ENCODE data around the gene NNT.
"Not testable (repeated sequence)": the region's sequence is repeated elsewhere in the genome, so short reads cannot be mapped to it uniquely, and the experiment has no call there.

NNT gene

DNA sequence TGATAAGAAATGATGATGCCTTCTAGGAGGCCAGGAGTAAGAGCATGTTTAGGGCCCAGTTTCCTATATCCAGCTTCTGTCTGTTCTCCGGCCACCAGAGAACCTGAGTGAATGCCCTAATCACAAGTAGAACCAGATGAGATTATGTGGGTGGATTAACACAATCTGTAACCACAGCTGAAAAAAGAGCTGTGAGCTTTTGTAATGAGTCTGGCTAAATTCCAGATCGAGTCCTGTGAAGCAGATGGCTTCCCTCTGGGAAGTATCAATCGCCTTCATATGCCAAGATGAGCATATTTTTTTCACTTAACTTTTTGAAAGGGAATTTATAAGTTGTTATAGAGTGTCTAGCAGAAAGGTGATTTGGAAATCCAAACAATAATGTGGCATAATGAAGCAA, 99.8 kb downstream of the NNT start:
- peak; percentile 50 for DNase-seq (ENCODE audit: low read depth)
- no peak overlapping the region for H3K4me3 ChIP-seq (ENCODE audit: low read depth, low read length)
- TF ChIP-seq, protein P1, sequence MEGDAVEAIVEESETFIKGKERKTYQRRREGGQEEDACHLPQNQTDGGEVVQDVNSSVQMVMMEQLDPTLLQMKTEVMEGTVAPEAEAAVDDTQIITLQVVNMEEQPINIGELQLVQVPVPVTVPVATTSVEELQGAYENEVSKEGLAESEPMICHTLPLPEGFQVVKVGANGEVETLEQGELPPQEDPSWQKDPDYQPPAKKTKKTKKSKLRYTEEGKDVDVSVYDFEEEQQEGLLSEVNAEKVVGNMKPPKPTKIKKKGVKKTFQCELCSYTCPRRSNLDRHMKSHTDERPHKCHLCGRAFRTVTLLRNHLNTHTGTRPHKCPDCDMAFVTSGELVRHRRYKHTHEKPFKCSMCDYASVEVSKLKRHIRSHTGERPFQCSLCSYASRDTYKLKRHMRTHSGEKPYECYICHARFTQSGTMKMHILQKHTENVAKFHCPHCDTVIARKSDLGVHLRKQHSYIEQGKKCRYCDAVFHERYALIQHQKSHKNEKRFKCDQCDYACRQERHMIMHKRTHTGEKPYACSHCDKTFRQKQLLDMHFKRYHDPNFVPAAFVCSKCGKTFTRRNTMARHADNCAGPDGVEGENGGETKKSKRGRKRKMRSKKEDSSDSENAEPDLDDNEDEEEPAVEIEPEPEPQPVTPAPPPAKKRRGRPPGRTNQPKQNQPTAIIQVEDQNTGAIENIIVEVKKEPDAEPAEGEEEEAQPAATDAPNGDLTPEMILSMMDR (conservative IDR thresholded peaks at IDR 0.05; ENCODE audit: low read depth, low read length) = no peak

DNA sequence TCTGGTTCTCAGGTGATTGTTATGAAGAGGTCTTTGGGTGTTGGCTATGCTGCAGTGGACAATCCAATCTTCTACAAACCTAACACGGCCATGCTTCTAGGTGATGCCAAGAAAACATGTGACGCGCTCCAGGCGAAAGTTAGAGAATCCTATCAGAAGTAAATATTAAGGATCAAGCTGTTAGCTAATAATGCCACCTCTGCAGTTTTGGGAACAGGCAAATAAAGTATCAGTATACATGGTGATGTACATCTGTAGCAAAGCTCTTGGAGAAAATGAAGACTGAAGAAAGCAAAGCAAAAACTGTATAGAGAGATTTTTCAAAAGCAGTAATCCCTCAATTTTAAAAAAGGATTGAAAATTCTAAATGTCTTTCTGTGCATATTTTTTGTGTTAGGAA, 101.3 kb downstream of the NNT start:
- DNase-seq (ENCODE audit: low read depth) = no peak
- H3K4me3 ChIP-seq (ENCODE audit: low read depth, low read length) = no peak overlapping the region
- TF ChIP-seq, protein P1 (conservative IDR thresholded peaks at IDR 0.05; ENCODE audit: low read depth, low read length) = no peak

DNA sequence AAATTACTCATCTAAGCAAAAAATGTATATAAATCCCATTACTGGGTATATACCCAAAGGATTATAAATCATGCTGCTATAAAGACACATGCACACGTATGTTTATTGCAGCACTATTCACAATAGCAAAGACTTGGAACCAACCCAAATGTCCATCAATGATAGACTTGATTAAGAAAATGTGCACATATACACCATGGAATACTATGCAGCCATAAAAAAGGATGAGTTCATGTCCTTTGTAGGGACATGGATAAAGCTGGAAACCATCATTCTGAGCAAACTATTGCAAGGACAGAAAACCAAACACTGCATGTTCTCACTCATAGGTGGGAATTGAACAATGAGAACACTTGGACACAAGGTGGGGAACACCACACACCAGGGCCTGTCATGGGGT, 103.6 kb downstream of the NNT start:
- not testable (repeated sequence) for DNase-seq (ENCODE audit: low read depth); H3K4me3 ChIP-seq (ENCODE audit: low read depth, low read length)

DNA sequence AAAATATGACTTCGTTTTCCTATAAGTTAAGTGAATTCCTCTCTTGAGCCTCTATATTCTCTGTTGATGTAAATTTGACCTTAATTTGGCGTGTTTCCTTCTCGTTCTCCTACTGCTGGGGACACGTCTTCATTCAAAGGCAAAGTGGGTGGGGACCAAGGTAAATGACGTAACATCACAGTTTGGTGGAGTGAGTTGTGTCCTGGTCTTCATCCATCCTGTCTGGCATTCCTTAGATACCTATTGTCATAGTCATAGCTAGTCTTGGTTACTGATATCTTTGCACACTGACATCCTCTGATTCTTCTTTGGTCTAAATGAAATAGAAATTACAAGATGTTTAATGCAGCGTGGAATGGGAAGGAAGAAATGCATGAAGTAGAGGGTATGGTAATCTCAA, 108.5 kb downstream of the NNT start:
- no peak overlapping the region for H3K4me3 ChIP-seq (ENCODE audit: low read depth, low read length)
- DNase-seq (ENCODE audit: low read depth) = peak; percentile 69
- TF ChIP-seq, protein P1 (conservative IDR thresholded peaks at IDR 0.05; ENCODE audit: low read depth, low read length) = no peak

DNA sequence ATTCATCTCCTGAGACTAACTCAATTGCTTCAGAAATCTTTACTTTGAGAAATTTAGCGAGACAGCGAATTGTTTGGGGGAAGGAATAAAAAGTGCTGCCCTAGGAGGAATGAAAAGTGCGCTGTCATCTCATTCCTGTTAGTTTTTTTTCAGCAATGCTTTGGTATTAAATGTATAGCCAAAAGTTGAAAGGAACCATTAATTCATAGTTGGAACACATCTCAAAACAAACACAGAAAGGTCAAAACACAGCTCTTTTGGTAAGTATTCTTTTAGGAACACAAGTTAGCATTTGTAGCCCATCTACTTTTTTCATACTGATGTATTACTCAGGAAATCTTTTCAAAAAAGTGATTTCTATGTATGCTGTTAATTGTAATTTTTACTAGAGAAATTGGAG, 109.1 kb downstream of the NNT start:
- no peak overlapping the region for H3K4me3 ChIP-seq (ENCODE audit: low read depth, low read length)
- no peak for DNase-seq (ENCODE audit: low read depth)
- TF ChIP-seq, protein P1 (conservative IDR thresholded peaks at IDR 0.05; ENCODE audit: low read depth, low read length) = no peak

DNA sequence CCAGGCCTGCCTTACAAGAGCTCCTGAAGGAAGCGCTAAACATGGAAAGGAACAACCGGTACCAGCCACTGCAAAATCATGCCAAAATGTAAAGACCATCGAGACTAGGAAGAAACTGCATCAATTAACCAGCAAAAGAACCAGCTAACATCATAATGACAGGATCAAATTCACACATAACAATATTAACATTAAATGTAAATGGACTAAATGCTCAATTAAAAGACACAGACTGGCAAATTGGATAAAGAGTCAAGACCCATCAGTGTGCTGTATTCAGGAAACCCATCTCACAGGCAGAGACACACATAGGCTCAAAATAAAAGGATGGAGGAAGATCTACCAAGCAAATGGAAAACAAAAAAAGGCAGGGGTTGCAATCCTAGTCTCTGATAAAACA, 116.8 kb downstream of the NNT start:
- H3K4me3 ChIP-seq (ENCODE audit: low read depth, low read length); DNase-seq (ENCODE audit: low read depth): not testable (repeated sequence)

DNA sequence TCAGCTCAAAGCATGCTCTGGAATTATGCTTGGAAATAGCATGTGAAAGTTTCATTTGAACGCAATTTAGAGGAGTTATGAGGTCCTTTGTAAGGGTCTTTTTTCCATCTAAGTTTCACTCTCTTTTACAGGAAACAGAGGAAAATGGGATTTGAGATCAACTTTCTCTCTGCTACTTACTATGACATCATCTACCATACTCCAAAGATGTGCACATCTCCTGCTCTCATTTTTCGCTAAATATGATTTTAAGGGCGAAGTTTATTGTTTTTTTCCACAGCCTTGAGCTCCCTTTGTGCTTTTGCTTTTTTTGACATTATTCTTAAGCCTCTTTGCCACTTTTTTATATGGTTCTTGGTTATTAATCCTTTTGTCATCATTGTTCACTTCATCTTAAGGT, 125.6 kb downstream of the NNT start:
- no peak overlapping the region for H3K4me3 ChIP-seq (ENCODE audit: low read depth, low read length)

DNA sequence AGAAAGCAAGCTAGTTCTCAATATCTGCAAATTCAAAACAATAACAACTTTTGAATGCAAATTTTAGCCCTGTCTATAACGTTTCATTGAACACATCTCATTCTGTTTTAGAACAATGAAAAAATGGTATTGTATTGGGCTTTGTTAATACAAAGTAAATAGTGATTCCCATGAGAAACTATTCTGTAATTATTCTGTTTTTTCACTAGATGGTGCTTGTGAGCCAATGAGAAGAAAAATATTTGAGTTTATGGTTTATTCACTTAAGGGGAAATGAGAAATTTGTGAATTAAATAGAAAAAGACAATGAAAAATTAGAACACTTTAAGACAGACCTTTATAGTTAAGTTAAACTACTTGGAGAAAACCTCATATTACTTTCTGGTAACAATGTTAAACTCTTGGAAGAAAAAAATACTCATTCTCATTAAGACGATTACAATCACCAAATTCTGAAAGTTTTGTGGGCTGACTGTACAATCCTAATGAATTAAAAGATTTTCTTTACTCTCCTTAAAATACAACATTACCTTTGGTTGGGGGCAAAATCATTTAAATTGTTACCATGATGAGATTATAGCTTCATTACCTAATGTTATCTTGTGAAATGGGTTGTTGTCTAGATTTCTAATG, 127.0 kb downstream of the NNT start:
- DNase-seq (ENCODE audit: low read depth) = peak; percentile 55
- TF ChIP-seq, protein P1 (conservative IDR thresholded peaks at IDR 0.05; ENCODE audit: low read depth, low read length) = peak; percentile 54
- H3K4me3 ChIP-seq (ENCODE audit: low read depth, low read length) = no peak overlapping the region

More for the DNA sequence above, 125.6 kb downstream of the NNT start:
- TF ChIP-seq, protein P1 (conservative IDR thresholded peaks at IDR 0.05; ENCODE audit: low read depth, low read length) = no peak
- DNase-seq (ENCODE audit: low read depth) = no peak

All from choroid plexus epithelial cell (primary cell).